ENCODE measurements around the gene SPDEF.

Gene SPDEF

DNA sequence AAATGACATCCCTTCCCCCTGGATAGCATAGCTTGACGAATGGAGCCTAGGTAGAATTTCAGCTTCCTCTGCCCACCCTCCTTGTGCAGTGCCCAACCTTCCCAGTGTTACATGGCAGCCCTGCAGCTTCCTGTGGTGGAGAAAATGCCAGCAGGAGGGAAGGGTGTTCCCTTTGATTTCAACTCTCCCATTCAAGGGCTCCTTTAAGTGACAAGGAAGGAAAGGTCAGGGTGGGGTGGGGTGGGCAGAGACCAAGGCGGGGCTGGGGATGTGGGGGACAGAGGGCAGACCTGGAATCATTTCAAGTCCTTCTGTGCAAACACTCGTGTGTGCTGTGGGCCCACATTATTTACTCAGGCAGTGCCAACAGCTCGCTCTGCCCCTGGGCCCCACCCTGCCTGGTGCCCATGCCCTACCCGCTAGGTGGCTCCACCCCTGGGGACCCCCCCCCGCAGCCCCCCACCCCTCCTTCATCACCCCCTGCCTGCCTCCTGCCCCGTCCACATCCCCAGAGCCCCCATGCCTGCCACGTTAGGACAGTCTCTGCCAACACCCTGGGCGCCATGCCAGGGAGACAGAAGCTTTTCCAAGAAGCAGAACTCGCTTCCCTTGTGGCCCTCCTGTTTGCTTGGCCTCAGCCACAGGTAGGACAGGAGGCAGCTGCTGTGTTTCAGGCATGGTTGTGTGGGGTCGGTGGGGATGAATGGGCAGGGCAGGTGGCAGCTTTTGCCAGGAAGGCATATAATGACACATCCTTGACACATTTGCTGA lies 9.4 kb downstream of the SPDEF start:
- H3K4me3 ChIP-seq (ENCODE audit: low read length), result no peak overlapping the region
- TF ChIP-seq, protein P1, sequence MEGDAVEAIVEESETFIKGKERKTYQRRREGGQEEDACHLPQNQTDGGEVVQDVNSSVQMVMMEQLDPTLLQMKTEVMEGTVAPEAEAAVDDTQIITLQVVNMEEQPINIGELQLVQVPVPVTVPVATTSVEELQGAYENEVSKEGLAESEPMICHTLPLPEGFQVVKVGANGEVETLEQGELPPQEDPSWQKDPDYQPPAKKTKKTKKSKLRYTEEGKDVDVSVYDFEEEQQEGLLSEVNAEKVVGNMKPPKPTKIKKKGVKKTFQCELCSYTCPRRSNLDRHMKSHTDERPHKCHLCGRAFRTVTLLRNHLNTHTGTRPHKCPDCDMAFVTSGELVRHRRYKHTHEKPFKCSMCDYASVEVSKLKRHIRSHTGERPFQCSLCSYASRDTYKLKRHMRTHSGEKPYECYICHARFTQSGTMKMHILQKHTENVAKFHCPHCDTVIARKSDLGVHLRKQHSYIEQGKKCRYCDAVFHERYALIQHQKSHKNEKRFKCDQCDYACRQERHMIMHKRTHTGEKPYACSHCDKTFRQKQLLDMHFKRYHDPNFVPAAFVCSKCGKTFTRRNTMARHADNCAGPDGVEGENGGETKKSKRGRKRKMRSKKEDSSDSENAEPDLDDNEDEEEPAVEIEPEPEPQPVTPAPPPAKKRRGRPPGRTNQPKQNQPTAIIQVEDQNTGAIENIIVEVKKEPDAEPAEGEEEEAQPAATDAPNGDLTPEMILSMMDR (IDR thresholded peaks at IDR 0.05; ENCODE audit: insufficient read depth, low read depth, low read length, missing control alignments), result no peak
- DNase-seq (ENCODE audit: low read depth), result peak; percentile 35

DNA sequence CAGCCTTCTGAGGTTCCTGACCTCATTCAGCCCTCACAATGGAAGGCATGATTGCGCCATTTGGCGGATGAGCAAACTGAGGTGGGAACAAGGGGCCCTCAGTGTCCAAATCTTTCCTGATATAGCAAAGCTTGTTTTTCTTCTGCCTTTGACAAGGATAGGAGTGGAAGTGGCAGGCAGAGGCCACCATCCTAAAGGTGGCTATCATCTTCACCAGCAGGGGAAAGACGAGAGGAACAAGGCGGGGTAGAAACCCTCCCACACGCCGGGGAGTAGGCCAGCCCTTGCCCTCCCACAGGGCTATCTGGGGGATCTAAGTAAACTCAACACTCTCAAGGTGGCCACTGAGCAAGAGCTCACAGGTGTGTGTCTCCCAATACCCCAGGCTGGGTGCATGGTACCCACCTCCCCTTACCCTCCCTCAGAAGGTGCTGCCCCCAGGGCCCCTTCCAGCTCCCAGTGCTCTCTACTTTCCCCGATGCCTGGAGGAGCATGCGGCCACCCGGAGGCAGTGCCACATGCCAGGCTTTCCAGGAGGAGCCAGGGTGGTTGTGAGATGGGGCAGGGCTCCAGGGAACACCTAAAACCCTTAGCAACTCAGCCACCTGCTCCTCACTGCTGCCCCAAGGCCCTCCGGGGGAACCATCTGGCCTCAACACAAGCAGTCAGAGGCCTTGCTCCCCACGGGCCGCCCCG lies 11.2 kb downstream of the SPDEF start:
- DNase-seq (ENCODE audit: low read depth), result no peak
- TF ChIP-seq, protein P1 (IDR thresholded peaks at IDR 0.05; ENCODE audit: insufficient read depth, low read depth, low read length, missing control alignments), result no peak
- H3K4me3 ChIP-seq (ENCODE audit: low read length), result no peak overlapping the region

DNA sequence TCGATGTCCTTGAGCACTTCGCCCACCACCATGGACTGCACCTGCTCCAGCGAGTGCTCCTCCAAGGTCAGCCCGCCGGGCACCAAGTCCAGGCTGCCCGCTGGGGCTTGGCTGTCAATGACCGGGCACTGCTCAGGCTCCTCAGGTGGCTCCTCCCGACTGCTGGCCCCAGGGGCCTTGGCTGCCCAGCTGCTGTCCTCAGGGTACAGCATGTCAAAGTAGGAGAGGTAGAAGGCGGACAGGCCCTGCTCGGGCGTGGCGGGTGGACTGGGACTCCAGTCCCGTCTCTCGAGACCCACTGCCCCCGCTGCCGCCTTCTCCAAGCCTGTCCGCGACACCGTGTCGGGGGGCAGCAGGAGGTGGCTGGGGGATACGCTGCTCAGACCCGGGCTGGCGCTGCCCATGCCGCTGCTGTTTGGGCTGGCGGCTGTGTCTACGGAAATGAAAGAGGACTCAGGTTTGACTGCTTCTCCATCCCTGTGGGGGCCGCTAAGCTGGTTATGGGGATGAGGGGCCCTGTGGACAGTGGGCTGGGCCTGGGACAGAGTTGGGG lies 12.0 kb downstream of the SPDEF start:
- TF ChIP-seq, protein P1 (IDR thresholded peaks at IDR 0.05; ENCODE audit: insufficient read depth, low read depth, low read length, missing control alignments), result no peak
- DNase-seq (ENCODE audit: low read depth), result no peak
- no peak overlapping the region for H3K4me3 ChIP-seq (ENCODE audit: low read length)

DNA sequence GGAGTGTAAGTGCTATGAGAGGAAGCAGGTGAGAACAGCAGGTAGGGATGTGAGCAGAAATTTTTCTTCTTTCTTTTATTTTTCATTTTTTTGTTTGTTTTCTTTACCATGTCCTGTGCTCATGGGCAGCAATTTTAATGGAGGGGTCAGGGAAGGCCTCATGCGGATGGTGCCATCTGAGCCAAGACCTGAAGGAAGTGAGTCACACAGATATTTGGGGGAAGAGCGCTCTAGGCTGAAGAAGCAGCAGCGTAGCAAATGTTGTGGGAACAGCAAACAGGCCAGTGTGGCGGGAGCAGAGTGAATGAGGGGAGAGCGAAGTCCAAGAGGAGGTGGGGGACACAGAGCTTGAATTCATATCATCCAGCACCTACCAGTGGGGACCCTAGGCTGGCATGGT lies 12.7 kb downstream of the SPDEF start:
- TF ChIP-seq, protein P1 (IDR thresholded peaks at IDR 0.05; ENCODE audit: insufficient read depth, low read depth, low read length, missing control alignments), result no peak

DNA sequence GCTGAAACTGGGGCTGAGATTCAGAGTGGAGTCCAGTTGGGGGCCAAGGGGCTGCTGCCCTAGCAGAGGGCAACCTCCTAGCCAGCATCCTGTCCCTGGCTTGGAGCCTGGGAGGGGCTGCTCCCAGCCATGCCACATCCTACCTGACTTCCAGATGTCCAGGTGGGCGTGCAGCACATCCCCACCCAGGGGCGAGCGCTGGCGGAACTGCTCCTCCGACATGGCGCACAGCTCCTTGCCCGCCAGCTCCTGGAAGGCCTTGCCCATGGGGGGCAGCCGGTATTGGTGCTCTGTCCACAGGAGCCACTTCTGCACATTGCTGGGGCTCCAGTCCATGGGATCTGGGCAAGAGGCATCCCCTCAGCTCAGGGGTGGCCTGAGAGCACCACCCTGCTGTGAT lies 15.3 kb downstream of the SPDEF start:
- TF ChIP-seq, protein P1 (IDR thresholded peaks at IDR 0.05; ENCODE audit: insufficient read depth, low read depth, low read length, missing control alignments), result no peak

More for the DNA sequence above, 12.7 kb downstream of the SPDEF start:
- no peak overlapping the region for H3K4me3 ChIP-seq (ENCODE audit: low read length)
- peak; percentile 39 for DNase-seq (ENCODE audit: low read depth)

DNA sequence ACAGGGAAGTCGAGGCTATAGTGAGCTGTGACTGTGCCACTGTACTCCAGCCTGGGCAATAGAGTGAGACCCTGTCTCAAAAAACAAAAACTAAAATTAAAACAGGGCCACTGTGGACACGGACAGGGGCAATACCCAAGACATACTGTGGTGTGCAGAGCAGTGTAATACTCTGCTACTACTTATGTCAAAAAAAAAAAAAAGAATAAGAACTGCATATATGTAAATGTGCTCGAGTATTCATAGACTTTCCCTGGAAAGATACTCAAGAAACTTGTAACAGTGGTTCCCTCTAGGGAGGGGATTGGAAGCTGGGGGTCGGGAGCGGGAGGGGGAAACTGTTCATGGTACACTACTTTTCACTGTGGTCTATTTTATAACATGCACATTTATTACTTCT lies 15.9 kb downstream of the SPDEF start:
- DNase-seq (ENCODE audit: low read depth), result no peak
- no peak overlapping the region for H3K4me3 ChIP-seq (ENCODE audit: low read length)
- TF ChIP-seq, protein P1 (IDR thresholded peaks at IDR 0.05; ENCODE audit: insufficient read depth, low read depth, low read length, missing control alignments), result no peak

More for the DNA sequence above, 15.3 kb downstream of the SPDEF start:
- no peak overlapping the region for H3K4me3 ChIP-seq (ENCODE audit: low read length)
- DNase-seq (ENCODE audit: low read depth), result no peak

Data from epithelial cell of esophagus (primary cell).